ENCODE measurements around the gene CBLB.

DNA sequence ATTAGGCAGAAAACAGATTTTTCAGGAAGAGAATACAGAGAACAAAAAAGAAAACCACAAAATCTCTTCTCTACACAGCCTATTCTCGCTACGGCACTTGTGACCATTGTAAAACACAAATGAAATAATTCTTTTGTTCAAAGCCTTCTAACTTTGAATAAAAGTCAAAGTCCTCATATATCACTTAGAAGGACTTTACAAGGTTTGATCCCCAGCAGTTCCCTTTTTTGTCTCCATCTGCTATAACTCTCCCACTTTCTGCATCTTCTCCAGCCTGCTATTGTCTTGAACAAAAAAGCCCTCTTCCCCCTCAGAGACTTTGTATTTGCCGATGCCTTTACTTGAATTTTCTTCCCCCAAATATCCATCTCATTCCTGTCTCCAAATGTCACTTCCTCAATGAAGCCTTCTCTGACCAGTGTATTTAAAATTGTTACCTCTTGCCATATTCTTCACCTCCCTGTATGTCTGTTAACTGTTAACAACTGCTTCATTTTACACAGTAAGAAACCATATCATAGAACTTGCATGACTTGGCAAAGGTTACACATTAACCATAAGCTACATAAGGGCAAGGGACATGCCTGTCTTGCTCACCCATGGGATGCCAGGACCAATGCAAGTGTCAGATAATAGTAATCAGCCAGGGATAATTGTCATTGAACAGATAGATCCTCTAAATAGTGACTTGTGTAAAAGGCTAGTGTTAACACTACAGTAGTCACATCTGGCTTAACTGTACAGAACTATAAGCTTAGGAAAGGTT, 122.4 kb downstream of the CBLB start:
- TF ChIP-seq, protein P1, sequence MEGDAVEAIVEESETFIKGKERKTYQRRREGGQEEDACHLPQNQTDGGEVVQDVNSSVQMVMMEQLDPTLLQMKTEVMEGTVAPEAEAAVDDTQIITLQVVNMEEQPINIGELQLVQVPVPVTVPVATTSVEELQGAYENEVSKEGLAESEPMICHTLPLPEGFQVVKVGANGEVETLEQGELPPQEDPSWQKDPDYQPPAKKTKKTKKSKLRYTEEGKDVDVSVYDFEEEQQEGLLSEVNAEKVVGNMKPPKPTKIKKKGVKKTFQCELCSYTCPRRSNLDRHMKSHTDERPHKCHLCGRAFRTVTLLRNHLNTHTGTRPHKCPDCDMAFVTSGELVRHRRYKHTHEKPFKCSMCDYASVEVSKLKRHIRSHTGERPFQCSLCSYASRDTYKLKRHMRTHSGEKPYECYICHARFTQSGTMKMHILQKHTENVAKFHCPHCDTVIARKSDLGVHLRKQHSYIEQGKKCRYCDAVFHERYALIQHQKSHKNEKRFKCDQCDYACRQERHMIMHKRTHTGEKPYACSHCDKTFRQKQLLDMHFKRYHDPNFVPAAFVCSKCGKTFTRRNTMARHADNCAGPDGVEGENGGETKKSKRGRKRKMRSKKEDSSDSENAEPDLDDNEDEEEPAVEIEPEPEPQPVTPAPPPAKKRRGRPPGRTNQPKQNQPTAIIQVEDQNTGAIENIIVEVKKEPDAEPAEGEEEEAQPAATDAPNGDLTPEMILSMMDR (IDR thresholded peaks at IDR 0.05): no peak
- no peak for TF ChIP-seq POLR2A (IDR thresholded peaks at IDR 0.05)
- TF ChIP-seq EP300 (IDR thresholded peaks at IDR 0.05): no peak

All from ovary (tissue), 3 donors.